ENCODE results near the gene ZBTB16. TPM values are rescaled to one million over a fixed set of nuclear protein-coding genes. Genes with fewer than 3 reads are reported as not detected.

The ZBTB16 gene
- total and polyA plus RNA-seq, 12 donors: 18.3 to 108 (median 54.6) TPM

GRCh38 chr11:114148013-114148382, 88.5 kb downstream of the ZBTB16 start:
- DNase-seq (no peak), ATAC-seq (peak in 7 of 8 donors; percentile 36 to 63 (median 59))
- H3K27ac ChIP-seq: peak overlapping the region in 9 of 10 donors; percentile 22 to 77 (median 59)
- no peaks in the 10 kb centered on the region for H3K36me3 ChIP-seq
- no peak overlapping the region for H3K4me3 ChIP-seq
- H3K4me1 ChIP-seq: peaks cover 38 to 90% (median 80%) of the 10 kb centered on the region in 9 donors
- H3K9me3 ChIP-seq: no peaks in the 10 kb centered on the region
- intact Hi-C loops (cut with DNase I): no loop called here
- WGBS, 2 donors: 34 to 44% methylated on average over 5 of the region's 5 CpGs
- TF ChIP-seq CTCF (IDR thresholded peaks at IDR 0.05): no peak
- no peaks in the 10 kb centered on the region for H3K27me3 ChIP-seq

GRCh38 chr11:114149689-114150407, 90.3 kb downstream of the ZBTB16 start:
- no peaks in the 10 kb centered on the region for H3K9me3 ChIP-seq
- intact Hi-C loops (cut with DNase I): no loop called here
- peaks cover 32 to 90% (median 79%) of the 10 kb centered on the region in 9 donors for H3K4me1 ChIP-seq
- WGBS, 2 donors: 93 to 96% methylated on average over 3 of the region's 3 CpGs
- DNase-seq (no peak), ATAC-seq (no peak)
- no peak overlapping the region for H3K4me3 ChIP-seq
- no peaks in the 10 kb centered on the region for H3K27me3 ChIP-seq
- TF ChIP-seq CTCF (IDR thresholded peaks at IDR 0.05): no peak
- H3K36me3 ChIP-seq: no peaks in the 10 kb centered on the region
- peak overlapping the region in 7 of 10 donors; percentile 0 to 62 (median 33) for H3K27ac ChIP-seq

- H3K9me3 ChIP-seq: no peaks in the 10 kb centered on the region
- no peak overlapping the region for H3K4me3 ChIP-seq
- no peaks in the 10 kb centered on the region for H3K27me3 ChIP-seq
- DNase-seq (no peak), ATAC-seq (no peak)
- peak overlapping the region in 5 of 10 donors; percentile 4 to 62 (median 33) for H3K27ac ChIP-seq
- TF ChIP-seq CTCF (IDR thresholded peaks at IDR 0.05): no peak
- H3K4me1 ChIP-seq: peaks cover 38 to 90% (median 81%) of the 10 kb centered on the region in 9 donors
- H3K36me3 ChIP-seq: no peaks in the 10 kb centered on the region
- WGBS, 2 donors: 53 to 65% methylated on average over 6 of the region's 6 CpGs
- intact Hi-C loops (cut with DNase I): no loop called here
Observed at GRCh38 chr11:114150671-114151070, 91.2 kb downstream of the ZBTB16 start.

- peak overlapping the region in 4 of 10 donors; percentile 1 to 62 (median 33) for H3K27ac ChIP-seq
- no peak for ATAC-seq
- no peak overlapping the region for H3K4me3 ChIP-seq
- intact Hi-C loops (cut with DNase I): no loop called here
- H3K9me3 ChIP-seq: no peaks in the 10 kb centered on the region
- DNase-seq: no peak
- WGBS, 2 donors: 100% methylated on average over 2 of the region's 2 CpGs
- H3K27me3 ChIP-seq: no peaks in the 10 kb centered on the region
- H3K4me1 ChIP-seq: peaks cover 45 to 90% (median 82%) of the 10 kb centered on the region in 9 donors
- TF ChIP-seq CTCF (IDR thresholded peaks at IDR 0.05): no peak
- peaks cover 0 to 8% (median 6%) of the 10 kb centered on the region in 9 donors for H3K36me3 ChIP-seq
Observed at GRCh38 chr11:114151631-114152030, 92.1 kb downstream of the ZBTB16 start.

All from heart right ventricle (tissue), 16 donors.